NCI-H446 (cell line): Measurements from ENCODE around the gene MRPL20.
"Not testable (repeated sequence)": the region's sequence is repeated elsewhere in the genome, so short reads cannot be mapped to it uniquely, and the experiment has no call there.

Source experiments
- DNase-seq, 2 experiments: peaks; one replicate each; lab custom pipeline; 2025; lab: John Stamatoyannopoulos, UW

MRPL20 gene

DNA sequence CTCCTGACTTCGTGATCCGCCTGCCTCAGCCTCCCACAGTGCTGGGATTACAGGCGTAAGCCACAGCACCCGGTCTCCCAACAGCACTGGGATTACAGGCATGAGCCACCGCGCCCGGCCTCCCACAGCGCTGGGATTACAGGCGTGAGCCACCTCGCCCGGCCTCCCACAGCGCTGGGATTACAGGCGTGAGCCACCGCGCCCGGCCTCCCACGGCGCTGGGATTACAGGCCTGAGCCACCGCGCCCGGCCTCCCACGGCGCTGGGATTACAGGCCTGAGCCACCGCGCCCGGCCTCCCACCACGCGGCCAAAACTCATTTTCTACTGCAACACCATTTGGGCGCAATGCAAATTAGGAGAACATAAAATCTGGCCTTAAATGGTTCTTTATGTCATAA lies 21.8 kb downstream of the MRPL20 start:
- DNase-seq: not testable (repeated sequence)

DNA sequence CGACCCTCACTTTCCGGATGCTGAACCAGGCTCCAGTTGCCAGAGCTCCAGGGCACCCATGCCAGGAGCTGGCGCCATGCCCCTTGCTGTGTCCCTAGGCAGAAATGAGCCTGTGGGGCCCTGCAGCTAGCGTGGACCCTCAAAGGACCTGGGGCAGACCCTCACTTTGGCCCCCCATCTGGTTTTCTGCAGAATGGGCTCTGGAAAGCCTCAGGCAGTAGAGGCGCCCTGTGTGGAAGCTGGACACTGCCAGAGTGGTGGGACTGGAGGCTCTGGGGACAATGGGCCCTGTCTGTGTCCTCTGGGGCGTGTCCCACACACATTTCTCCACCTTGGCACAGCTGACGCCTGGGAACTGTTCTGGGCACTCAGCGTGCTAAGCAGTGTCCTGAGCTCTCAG lies 25.8 kb downstream of the MRPL20 start:
- DNase-seq: no peak

DNA sequence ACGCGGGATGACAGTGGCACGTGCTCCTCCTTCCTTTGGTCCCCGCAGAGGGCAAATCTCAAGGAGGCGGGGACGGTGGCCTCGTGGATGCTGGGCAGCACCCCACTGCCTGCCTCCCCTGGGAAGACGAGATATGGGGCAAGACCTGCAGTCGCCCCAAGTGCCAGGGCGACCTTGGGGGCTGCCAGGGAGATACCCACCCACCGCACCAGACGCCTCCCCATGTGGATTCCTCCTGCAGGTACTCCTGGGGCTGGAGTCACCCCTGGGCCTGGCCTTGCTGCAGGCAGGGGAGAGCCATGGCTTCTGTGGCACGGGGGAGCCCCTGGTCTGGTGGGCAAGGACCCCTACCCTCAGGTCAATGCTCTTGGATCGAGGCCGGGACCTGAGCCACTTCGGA lies 26.2 kb downstream of the MRPL20 start:
- no peak for DNase-seq

DNA sequence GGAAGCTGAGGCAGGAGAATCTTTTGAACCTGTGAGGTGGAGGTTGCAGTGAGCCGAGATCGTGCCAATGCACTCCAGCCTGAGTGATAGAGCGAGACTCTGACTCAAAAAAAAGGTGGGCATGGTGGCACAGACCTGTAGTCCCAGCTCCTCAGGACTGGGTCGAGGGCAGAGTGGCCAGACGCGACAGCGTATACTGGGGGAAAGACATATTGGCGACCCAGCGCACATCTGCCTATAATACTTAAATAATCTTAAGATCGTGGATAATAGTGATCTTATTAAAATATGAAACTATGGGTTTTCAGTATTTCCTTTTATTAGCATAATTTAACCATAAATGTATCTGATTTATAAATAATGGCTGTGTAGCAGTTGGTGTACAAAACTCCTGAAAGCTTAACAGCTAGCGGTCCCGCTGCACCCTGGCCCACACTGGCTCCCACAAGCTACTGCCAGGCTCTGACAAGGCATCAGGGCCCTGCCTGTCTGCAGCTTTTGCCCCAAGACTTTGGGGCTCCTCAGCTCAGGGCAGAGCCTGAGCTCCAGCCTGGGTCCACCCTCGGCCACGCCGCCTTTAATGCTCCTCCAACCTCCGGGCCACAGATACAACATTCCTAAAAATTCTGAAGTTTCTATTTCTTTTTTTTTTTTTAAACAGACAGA lies 29.4 kb downstream of the MRPL20 start:
- DNase-seq: no peak

DNA sequence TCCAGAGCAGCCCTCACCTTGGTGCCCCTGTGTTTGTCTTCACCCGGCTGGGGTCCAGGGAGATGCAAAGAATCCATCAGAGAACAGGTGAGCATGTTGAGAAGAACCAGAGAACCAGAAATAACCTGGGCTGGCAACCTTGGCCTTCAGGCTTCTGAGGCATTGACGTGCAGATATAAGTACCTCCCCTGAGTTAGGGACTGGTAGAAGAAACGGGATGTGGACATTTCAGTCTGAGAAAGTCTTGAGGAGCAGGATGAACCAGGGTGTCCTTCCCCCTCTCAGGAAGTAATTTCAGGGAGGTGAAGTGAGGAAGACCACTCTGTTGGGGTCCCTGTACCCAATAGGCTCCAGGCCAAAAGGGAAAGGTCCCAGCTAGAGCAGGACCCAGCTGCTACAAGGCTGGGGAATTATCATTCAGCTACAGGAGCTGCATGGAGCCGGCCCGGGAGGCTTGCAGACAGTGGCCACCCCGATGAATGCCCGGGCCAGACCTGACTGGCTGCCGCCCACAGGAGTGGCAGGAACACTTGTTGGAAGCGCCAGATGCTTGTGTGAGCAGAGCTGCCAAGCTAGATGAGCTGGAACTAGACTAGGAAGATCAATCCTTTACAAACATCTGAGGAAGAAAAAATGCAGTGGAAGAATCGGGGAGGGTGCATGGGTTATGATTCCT lies 30.4 kb downstream of the MRPL20 start:
- no peak for DNase-seq

DNA sequence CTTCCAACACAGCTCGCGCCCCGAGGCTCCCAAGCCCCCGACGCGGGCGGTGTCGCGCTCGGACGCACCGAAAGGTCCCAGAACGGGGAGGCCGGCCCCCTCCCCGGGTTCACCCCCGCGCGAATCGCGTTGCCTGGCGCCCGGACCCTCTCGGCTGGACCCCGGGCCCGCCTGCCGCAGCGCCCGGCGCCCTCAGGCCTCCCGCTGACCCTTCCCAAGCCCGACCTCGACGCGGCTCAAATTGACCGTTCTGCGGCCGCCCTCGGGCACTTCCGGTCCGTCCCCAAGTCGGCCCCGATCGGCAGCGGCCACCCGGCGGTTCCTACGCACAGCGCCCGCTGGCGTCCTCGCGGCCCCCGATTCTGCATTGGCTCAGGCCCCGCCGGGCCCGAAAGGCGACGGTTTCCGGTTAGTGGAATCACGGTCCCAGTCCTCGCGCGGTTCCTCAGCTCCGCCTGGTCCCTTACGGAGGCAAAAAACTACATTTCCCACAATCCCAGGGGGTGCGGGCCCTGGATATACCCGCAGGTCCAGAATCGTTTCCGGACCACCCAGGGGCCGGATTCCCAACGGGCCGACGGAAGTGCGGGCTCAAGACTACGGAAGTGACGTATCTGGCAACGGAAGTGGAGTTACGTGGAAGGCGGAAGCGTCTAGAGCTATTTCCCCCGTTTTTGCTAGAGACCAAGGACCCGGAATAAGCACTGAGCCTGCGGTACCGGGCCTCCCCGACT lies 32.0 kb downstream of the MRPL20 start, which contains the start of gene AURKAIP1:
AURKAIP1 (minus strand) TSS at position 279 of the 734 bp plus-strand sequence. CDS start 451 bp downstream, outside the sequence.
- peak; percentile 99 to 100 for DNase-seq

DNA sequence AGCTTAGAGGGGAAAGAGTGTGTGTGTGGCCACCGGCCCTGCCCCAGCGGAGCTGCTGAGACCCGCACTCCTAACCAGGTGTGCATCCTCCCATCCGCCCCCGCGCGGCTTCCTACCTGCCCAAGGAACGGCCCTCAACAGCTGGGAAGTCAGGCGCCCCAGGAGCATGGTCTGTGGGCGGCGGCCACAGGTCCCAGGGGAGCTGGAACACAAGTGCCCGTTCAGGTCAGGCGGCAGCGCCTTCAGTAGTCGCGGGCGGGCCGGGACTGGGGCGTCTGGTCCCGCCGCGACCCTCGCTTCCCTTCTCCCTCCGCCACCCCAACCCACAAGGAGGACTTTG lies 32.5 kb downstream of the MRPL20 start:
- no peak for DNase-seq

DNA sequence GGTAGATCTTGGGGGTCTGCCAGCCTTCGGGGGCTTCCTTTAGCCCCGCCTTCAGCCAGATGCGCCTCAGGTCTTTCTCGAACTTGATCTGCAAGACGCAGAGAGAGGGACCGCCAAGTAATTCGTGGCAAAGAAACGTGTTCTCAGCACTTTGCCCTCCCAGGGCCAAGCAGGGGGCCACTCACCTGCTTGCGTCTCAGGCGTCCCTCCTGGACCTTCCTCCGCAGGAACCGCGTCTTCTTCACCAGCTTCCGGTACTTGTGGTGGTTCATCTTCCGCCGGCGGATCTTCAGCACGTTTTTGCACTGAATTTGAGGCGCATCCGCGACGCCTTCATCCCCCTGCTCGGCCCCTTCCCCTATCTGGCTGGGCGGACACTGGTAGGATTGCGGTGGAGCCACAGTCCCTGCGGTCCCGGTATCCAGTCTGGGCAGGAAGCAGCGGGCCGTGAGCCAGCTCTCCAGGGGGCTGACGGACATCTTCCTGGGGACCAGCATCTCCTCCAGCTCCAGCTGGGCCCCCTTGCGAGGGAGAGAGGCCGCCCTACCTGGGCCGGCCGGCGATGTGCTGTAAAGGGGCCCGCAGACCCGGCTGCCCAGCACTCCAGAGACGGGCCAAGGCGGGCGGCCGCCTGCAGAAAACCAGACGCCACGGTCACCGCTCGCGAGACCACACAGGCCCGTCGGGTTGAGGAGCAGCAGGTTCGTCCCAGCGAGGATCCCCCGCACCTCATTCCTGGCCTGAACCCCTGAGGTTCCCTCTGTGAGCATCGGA lies 33.1 kb downstream of the MRPL20 start:
- no peak for DNase-seq

DNA sequence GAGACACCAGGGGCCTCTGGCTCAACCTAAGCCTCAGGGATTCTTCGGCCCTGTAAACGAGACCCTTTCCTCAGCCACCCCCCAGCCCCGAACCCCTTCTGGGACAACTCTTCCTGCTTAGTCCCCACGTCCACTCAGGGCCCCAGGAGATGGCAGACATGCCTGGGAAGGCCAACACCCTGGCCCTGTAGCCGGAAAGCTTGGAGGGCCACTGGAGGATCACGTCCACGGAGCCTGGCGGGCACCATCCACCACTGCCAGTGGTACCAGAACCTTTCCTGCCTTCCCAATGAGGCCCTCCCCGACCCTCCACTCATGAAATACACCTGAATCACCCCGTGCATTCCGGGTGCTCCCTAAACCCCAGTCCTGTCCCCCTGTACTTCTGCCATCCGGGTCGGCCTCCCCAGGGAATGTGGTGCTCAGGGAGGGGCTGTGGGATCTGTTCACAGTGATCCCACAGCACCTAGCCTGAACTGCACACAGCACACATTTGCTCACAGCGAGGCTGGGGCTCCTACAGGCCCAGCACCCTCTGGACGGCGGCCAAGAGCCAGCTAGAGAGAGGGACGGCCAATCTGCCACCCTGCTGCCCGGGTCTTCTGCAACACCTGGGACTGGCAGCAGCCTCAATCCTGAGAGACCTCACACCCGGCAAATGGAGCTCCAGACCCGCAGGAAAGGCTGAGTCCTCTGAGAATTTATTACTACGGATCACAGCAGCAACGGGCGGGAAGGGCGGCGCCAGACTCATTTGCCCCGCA lies 33.9 kb downstream of the MRPL20 start:
- DNase-seq: no peak

DNA sequence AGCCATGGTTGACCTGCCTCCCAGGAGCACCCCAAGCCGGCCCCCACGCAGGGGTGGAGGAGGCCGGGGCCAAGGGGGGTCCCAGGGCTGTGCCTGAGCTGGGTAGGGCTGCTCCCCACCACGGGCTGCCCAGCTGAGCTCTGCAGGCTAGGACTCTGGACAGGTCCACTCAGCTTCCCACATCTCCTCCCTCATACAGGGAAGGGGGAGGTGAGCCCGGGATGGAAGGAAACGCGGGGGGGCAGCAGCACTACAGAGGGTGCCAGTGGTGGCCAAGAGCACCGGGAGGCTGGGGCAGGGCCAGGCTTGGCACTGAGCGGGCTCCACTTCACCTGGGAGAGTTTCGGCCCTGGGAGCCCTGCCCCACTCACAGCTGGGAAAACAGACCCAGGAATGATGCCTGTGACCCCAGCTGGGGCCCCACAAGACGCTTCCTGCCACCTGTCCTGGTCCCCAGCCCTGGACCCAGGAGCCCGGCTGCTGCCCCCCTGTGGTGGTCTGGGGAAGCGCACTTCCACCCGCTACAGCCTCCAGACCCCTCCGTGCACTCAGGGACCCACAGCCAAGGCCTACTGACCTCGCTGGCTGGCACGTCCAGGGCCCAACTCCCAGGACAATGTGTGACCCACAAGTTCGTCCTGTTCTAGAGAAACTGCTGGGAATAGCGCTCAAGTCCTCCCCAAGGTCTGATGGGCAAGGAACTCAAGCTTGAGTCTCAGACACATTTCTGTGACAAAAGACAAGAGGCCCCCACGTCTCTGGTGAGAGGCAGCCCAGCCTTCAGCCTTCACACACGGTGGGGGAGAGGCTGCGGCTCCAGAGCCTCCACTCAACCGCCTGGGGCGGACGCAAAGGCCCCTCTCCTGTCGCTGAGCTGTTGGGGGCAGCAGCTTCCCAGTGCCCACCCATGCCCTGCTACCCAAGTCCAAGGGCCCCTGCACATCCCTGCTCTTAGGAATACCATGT lies 35.1 kb downstream of the MRPL20 start:
- DNase-seq: peak in 1 of 2 experiments; percentile 58

DNA sequence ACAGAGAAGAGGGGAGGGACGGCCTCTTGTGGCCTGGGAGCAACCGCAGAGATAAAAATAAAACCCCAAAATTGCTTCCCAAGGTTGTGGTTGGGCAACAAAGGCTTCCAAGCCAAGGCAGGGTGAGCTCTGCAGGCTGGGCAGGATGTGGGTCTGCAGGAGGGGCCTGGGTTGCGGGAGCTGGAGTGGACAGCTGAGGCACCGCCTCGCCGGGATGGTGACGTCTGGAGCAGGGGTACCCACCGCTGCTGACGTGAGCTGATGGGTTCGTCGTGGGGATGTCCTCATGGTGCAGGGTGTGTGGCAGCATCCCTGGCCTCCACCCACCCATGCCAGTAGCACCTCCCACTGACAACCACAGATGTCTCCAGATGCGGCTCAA lies 35.7 kb downstream of the MRPL20 start:
- no peak for DNase-seq

DNA sequence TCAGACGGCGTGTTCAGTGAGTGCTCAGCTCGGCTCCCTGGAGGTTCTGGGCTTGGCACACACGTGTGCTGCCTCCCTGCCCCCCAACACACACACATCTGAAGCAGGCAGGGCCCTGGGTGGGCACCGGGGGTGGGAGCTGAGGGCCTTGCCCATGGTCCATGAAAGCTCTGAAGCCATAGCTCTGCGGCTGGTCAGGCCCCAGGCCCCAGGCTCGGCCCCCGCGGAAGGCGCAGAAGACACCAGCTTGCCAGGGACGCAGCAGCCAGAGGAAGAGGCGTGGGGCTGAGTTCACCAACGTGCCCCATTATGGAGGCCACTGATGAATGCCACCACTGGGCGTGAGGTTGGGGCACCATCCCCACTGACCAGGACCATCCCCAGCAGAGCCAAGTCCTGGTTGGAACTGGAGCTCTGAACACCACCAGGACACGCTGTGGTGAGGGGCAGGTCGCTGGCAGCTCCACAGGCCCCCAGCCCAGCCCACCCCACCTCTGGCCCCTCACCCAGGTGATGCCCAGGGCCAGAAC lies 36.3 kb downstream of the MRPL20 start:
- no peak for DNase-seq

DNA sequence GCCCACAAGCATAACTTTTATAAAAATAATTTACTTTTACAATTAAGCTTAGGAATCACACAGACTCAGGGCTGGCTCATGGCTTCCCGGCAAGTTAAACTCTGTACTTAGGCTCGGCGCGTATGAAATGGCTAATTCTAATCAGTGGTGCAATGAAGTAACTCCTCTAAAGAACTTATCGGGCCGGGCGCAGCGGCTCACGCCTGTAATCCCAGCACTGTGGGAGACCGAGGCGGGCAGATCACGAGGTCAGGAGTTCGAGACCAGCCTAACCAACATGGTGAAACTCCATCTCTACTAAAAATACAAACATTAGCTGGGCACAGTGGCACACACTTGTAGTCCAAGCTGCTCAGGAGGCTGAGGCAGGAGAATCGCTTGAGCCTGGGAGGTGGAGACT lies 37.0 kb downstream of the MRPL20 start:
- not testable (repeated sequence) for DNase-seq

DNA sequence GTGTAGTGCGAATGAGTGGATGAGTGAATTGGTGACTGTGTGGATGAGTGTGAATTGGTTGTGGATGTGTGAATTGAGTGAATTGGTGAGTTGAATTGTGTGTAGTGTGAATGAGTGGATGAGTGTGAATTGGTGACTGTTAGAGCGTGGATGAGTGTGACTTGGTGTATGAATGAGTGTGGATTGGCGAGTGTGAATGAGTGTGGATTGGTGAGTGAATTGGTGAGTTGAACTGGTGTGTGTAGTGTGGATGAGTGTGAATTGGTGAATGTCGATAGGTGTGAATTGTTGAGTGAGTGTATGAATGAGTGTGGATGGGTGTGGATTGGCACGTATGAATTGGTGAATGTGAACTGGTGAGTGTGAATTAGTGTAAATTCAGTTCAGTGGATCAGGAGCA lies 39.8 kb downstream of the MRPL20 start:
- no peak for DNase-seq

DNA sequence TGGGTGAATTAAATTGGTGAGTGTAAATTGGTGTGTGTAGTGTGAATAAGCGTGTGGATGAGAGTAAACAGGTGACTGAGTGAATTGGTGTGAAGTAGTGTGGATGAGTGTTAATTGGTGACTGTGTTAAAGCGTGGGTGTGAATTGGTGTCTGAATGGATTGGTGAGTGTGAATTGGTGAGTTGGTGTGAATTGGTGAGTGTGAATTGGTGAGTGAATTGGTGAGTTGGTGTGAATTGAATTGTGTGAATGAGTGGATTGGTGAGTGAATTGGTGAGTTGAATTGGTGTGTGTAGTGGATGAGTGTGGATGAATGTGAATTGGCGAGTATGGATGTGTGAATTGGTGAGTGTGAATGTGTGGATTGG lies 40.4 kb downstream of the MRPL20 start:
- no peak for DNase-seq

DNA sequence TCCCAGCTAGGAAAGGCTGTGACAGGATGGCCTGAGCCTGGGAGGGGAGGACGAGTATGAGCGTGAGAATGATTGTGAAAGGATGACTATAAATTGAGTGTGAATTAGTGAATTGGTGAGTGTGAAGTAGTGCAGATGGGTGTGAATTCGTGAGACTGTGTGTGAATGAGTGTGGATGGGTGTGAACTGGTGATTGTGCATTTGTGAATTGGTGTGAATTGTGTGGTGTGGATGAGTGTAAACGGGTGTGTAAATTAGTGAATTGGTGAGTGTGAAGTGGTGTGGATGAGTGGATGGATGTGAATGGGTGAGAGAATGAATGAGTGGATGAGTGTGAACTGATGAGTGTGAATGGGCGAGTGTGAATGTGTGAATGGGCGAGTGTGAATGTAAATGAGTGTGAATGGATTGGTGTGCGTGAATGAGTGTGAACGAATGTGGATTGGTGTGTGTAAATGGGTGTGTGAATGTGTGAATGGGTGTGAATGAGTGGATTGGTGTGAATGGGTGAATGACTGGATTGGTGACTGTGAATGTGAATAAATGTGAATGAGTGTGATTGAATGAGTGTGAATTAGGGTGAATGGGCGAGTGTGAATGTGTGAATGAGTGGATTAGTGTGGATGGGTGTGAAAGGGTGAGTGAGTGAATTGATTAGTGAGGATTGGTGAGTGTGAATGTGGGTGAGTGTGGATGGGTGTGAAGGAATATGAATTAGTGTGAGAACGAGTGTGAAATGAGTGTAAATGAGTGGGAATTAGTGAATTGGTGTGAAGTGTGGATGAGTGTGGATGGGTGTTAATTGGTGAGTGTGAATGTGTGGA lies 41.0 kb downstream of the MRPL20 start:
- no peak for DNase-seq

DNA sequence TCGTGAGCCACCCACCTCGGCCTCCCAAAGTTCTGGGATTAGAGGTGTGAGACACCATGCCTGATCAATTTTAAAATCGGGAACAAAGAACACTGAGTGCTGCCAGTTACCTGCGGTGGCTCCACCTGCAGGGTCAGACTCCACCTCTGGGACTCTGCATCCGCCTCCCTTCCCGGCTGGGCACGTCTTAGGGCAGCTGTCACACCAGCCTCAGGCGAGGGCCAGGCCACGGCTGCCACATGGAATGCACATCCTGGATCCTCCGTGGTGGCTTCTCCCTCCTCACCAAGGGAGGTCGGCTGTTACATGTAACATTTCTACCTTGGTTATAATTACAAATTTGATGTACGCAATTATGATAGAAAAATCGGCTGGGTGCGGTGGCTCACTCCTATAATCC lies 42.8 kb downstream of the MRPL20 start:
- DNase-seq: no peak

DNA sequence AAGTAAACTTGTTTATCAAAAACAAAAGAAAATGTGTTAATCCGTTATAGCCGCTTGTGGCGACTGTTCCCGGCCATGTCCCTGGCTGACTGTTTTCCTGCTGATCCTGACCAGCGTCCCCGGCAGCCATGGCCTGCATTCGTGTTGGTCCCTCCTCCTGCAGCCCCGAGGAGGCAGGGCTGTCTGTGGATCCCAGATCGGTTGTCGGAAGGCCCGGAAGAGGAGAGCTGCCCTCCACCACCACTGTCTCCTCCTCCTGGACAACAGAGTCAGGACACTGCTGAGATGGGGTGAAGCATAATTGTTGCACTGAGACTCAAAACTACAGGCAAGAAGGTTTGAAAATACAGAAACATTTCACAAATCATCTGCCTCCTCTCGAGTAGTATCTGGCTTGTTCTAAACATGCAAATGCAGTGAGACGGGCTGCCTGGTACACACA lies 45.1 kb downstream of the MRPL20 start:
- DNase-seq: no peak

DNA sequence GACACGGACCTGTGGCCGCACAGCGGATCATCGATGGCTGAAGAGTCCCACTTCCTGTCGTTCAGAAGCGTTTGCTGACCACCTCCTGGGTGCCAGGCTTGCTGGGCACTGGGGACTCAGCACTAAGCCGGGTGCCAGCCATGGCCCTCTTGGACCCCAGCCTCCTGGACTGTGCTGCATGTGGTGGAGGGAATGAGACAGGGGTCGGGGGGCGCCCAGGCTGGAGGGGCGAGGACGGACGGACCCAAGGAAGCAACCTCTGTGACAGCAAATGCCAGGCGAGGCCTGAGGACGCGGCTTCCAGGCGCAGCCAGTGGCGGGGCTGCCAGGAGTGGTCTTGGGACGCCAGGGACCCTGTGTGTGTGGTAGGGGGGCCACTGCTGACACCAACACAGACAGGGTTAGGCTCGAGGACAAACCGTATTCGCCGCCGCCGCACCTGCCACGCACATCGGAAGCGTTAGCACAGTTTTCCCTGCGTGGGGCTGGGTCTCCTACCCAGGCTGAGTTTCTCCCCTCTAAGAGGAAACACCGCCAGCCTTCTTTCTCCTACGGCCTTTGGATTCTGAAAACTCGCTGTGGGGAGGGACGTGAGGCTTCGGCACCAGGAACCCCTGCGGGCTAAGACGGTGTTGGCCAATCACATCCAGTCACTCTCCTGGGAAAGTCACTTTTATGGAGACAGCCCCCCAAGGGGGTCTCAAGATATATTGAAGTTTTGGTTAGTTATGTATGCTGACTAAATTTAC lies 45.7 kb downstream of the MRPL20 start:
- DNase-seq: no peak
